ENCODE data around the gene NACAD. TPM values are rescaled to one million over a fixed set of nuclear protein-coding genes. Genes with fewer than 3 reads are reported as not detected.
A peak's percentile ranks its signal among the peaks of the same experiment; 100 is the strongest.

Gene NACAD
- total RNA-seq, 2 experiments from 2014 or later = not detected

DNA sequence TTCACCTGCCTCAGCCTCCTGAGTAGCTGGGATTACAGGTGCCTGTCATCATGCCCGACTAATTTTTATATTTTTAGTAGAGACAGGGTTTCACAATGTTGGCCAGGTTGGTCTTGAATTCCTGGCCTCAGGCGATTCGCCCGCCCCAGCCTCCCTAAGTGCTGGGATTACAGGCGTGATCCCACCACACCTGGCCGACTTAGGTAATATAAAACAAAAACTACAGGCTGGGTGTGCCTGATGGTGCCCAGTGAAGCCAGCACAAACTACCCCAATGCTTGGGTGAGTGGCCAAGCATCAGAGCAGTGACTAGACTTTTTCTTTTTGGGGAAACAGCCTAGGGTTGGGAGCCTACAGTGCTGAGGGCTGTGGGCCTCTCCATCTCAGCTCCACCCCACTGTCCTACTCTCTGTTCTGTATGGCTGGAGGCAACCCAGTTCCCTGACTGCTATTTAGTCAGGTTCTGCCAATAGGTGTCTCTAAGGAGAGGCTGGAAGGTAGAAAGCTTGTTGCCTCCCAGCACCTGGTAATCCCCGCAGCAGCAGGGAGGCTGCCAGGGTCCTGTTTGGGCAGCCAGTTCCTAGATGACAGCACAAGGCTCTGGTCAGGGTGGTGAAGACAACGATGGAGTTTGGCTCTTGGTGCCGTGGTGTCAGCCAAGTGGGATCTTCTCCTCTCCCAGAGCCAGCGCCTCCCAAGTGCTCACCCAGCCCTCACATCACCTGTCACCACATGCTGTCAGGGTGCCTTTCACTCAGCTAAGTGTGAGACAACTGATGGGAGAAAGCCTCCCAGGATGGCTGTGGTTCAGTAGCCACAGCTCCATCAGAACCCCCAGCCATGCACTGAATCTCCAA lies 10.4 kb upstream of the NACAD start:
- POLR2A ChIA-PET = no interaction called here
- H3K36me3 Mint-ChIP-seq (ENCODE audit: low read depth) = peaks cover 22% of the 10 kb centered on the region

DNA sequence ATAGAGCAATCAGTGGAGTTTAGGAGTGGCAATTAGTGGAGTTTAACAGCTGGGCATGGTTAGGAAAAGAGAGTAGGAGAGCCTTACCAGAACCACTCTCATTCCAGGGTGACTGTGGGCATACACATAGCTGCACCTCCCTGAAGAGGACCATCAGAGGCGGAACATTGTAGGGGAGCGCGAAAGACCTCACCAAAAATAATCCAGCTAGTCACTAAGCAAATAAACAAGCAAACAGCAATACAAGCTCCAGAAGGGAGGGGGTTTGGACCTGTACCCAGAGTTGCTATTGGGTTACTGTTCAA lies 4.1 kb upstream of the NACAD start:
- H3K9me3 Mint-ChIP-seq = peaks cover 5% of the 10 kb centered on the region
- DNase-seq = no peak
- peaks cover 29% of the 10 kb centered on the region for H3K27me3 Mint-ChIP-seq
- peaks cover 3% of the 10 kb centered on the region for H3K36me3 Mint-ChIP-seq (ENCODE audit: low read depth)
- ChIA-PET CTCF (interaction anchor here (0.7 to 1.3 kb wide), 2 partner anchors 113 to 239 kb away, joined by 3 read pairs; no protein-coding TSS in a partner anchor), POLR2A (no interaction called here)
- no peak overlapping the region for H3K27ac Mint-ChIP-seq
- no peak overlapping the region for H3K4me3 Mint-ChIP-seq
- peaks cover 11% of the 10 kb centered on the region for H3K4me1 Mint-ChIP-seq

More for the DNA sequence above, 10.4 kb upstream of the NACAD start:
- Mint-ChIP-seq H3K9me3 (peaks cover 3% of the 10 kb centered on the region), H3K4me3 (no peak overlapping the region), H3K27me3 (no peaks in the 10 kb centered on the region), H3K4me1 (no peaks in the 10 kb centered on the region), H3K27ac (no peak overlapping the region)
- CTCF ChIA-PET = interaction anchor here (0.6 to 0.9 kb wide), 2 partner anchors 10 to 108 kb away, joined by 3 to 5 read pairs; no protein-coding TSS in a partner anchor
- no peak for DNase-seq

DNA sequence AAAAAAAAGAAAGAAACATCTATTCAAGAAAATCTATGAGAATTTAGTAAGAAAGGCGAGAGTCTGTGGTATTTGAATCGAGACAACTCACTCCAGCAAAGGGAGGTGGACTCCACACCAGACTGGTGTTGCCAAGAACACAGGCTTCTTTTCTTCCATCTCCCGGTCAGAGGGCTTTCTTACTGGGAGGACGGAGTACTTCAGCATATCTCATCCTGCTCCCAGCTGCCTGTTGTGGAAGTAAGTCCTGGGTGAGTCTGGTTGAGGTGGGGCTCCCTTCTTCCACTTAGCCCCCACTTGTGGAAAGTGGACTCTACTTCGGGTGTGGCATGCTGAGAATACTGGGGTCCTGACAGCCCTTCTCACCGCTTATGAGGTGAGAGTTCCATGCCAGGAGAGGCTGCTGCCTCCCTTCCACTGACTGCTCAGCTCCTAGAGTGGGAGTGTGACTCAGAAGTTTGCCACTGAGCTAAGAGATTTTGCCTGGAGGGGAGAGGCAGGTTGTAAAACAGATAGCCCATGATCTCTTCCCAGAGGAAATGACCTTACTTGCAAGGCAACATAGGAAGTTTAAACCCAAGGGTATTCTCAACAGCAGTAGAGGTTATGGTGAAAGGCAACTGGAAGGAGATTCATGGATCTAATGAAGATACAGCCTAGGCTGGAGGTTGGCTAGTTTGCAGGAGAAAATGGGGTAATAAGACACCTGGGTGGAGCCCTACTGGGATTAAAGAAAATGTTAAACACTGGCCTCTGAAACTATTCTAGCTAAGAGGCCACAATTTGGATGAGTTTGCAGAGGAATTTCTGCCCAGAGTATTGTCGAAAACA lies 3.5 kb upstream of the NACAD start:
- CTCF ChIA-PET = interaction anchor here (0.7 to 1.5 kb wide), 4 partner anchors 11 to 240 kb away, joined by 3 to 4 read pairs (median 3); no protein-coding TSS in a partner anchor
- POLR2A ChIA-PET = no interaction called here
- Mint-ChIP-seq H3K27me3 (peaks cover 30% of the 10 kb centered on the region), H3K4me1 (peaks cover 11% of the 10 kb centered on the region), H3K4me3 (no peak overlapping the region), H3K27ac (no peak overlapping the region), H3K36me3 (ENCODE audit: low read depth) (peaks cover 2% of the 10 kb centered on the region), H3K9me3 (peaks cover 5% of the 10 kb centered on the region)
- DNase-seq = no peak

GRCh38 chr7:45089341-45089891 lies 647 bp upstream of the NACAD start:
- peak overlapping the region; percentile 51 for H3K4me3 Mint-ChIP-seq
- peak overlapping the region; percentile 13 for H3K27ac Mint-ChIP-seq
- H3K9me3 Mint-ChIP-seq = peaks cover 2% of the 10 kb centered on the region
- H3K27me3 Mint-ChIP-seq = peaks cover 33% of the 10 kb centered on the region
- DNase-seq = peak; percentile 71
- H3K4me1 Mint-ChIP-seq = peaks cover 11% of the 10 kb centered on the region
- POLR2A ChIA-PET = no interaction called here
- H3K36me3 Mint-ChIP-seq (ENCODE audit: low read depth) = peaks cover 2% of the 10 kb centered on the region
- CTCF ChIA-PET = interaction anchor here (1.1 to 1.4 kb wide), 3 partner anchors 10 to 18 kb away, joined by 3 to 4 read pairs (median 4); no protein-coding TSS in a partner anchor

DNA sequence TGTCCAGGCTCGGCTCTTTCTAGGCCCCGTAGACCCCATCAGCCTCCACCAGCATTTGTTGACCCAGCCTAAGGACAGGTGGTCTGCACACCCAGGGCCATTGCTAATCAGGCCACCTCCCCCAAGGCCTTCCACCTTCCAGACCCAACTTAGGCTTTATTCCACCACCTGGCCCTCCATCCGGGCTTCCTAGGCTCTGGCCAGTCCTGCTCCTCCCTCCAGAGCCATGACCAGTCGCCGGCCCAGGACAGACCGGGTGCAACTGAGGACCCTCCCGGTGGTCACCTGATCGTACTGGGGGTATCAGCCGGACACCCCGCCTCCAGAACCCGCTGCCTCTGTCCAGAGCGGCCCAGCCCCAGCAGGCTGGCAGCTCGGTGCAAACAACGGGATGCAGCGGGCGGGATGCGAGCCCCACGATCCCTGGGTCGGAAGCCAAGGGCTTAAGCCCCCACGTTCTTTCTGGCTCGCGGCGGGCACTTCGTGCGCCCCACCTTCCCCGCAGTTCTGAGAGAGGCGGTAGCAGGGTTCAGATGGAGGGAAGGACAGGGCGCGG lies 545 bp downstream of the NACAD start:
- DNase-seq = no peak
- Mint-ChIP-seq H3K27me3 (peaks cover 30% of the 10 kb centered on the region), H3K4me1 (peaks cover 11% of the 10 kb centered on the region), H3K9me3 (no peaks in the 10 kb centered on the region), H3K36me3 (ENCODE audit: low read depth) (no peaks in the 10 kb centered on the region), H3K27ac (no peak overlapping the region), H3K4me3 (no peak overlapping the region)
- ChIA-PET POLR2A (no interaction called here), CTCF (no interaction called here)

- peak overlapping the region; percentile 19 for H3K27ac Mint-ChIP-seq
- H3K36me3 Mint-ChIP-seq (ENCODE audit: low read depth) = no peaks in the 10 kb centered on the region
- no peaks in the 10 kb centered on the region for H3K9me3 Mint-ChIP-seq
- POLR2A ChIA-PET = interaction anchor here (0.6 kb wide), 1 partner anchor 114 kb away, joined by 4 read pairs; no protein-coding TSS in a partner anchor
- peaks cover 26% of the 10 kb centered on the region for H3K27me3 Mint-ChIP-seq
- no peak for DNase-seq
- H3K4me1 Mint-ChIP-seq = peaks cover 11% of the 10 kb centered on the region
- CTCF ChIA-PET = interaction anchor here (1.2 to 1.9 kb wide), 2 partner anchors 10 to 17 kb away, joined by 3 to 5 read pairs; no protein-coding TSS in a partner anchor
- H3K4me3 Mint-ChIP-seq = no peak overlapping the region
Observed at GRCh38 chr7:45087301-45088145, 1.2 kb downstream of the NACAD start.

DNA sequence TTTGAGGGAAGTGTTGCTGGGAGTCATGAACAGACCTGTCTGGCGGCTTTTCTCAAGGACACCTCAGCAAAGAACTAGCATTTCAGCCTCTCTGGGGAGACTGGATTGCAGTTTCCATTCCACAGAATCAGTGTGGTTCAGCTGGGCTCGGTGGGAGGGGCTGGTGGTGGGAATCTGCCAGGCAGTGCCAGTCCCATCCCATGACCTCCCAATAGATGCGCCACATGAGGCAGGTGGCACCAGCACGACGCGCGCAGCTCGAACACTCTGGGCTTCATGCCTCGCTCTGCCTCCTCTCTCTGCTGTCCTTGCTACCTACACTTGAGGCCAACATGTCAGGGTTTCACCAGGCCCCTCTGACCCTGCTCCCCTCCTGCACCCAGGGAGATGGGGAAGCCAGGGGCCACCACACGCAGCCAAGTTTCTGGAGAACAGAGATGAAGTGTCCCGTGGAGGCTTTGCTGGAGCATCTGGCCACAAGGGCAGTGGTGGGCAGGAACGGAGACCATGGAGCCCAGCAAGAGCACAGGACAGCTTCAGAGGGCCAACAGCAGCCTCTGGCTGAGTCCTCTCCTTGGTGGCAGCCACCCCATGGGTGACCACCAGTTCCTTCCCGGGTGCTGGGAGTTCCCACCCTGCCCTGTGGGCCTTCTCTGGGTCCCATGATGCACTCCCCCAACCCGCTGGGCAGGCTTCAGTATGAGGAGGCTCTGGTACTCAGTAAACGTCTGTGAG lies 2.3 kb downstream of the NACAD start:
- ChIA-PET POLR2A (no interaction called here), CTCF (interaction anchor here (1.2 to 1.9 kb wide), 2 partner anchors 9 to 16 kb away, joined by 3 to 5 read pairs; no protein-coding TSS in a partner anchor)
- H3K27me3 Mint-ChIP-seq = peaks cover 21% of the 10 kb centered on the region
- no peak for DNase-seq
- no peak overlapping the region for H3K27ac Mint-ChIP-seq
- H3K9me3 Mint-ChIP-seq = no peaks in the 10 kb centered on the region
- H3K36me3 Mint-ChIP-seq (ENCODE audit: low read depth) = no peaks in the 10 kb centered on the region
- H3K4me1 Mint-ChIP-seq = peaks cover 11% of the 10 kb centered on the region
- no peak overlapping the region for H3K4me3 Mint-ChIP-seq

DNA sequence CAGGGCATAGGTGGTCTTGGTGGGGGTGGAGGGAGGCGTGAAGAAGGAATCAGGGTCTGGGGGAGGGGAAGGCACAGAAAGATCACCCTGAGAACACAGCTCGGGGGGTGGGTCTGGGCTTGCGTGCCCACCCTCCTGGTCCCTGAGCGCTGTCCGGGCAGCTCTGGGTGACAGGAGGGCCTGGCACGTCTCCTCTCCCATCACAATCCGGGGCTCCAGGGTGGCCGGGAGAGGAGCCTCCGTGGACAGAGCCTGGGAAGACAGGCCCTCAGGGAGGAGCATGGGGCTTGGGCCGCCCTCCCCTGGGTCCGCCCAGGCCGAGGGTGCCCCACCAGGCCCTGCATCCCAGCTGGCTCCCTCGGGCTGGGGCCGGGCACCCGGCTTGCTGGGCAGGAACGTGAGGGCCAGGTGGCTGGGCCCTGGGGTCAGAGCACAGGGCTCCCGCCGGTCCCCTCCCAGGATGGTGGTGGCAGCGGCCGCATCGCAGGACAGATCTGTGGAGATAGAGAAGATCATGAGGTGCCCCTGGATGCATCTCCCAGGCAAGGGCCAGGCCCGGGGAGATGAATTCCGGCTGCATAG lies 3.1 kb downstream of the NACAD start:
- Mint-ChIP-seq H3K4me1 (peaks cover 11% of the 10 kb centered on the region), H3K4me3 (no peak overlapping the region), H3K36me3 (ENCODE audit: low read depth) (no peaks in the 10 kb centered on the region), H3K27me3 (peaks cover 20% of the 10 kb centered on the region), H3K27ac (no peak overlapping the region), H3K9me3 (no peaks in the 10 kb centered on the region)
- no peak for DNase-seq
- ChIA-PET CTCF (interaction anchor here (1.2 to 1.9 kb wide), 2 partner anchors 15 to 50 kb away, joined by 3 to 5 read pairs; no protein-coding TSS in a partner anchor), POLR2A (no interaction called here)

DNA sequence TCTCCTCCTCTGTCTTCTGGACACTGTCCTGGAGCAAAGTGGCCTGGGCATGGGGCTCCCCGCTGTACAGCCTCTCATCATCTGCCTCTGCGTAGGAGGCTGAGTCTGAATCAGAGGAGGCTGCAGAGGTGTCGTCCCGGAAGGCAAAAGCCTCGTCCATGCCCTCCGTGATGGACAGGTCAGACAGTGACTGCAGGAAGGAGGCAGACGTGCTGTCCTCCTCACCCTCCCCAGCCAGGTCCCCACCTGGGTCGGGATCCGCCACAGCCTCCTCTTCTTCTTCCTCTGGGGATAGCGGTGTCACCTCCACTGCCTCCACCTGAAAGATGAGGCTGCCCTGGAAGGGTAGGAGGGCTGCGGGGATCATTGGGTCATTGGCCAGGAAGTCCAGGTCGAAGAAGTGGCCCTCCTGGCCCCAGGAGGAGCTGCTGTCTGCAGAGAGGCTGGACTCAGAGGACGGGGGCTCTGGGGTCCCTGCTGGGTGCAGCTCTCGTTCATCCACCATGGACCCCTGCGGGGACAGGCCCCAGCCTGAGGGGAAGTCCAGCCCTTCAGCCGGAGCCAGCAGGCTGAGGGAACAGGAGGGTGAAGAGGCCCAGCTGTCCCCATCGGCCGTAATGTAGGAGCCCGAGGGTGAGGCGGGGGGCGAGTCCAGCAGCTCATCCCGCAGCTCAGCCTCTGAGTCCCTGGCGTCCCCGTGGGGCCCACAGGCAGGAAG lies 3.7 kb downstream of the NACAD start:
- Mint-ChIP-seq H3K27me3 (peaks cover 17% of the 10 kb centered on the region), H3K36me3 (ENCODE audit: low read depth) (no peaks in the 10 kb centered on the region), H3K27ac (no peak overlapping the region), H3K4me3 (no peak overlapping the region), H3K4me1 (peaks cover 11% of the 10 kb centered on the region), H3K9me3 (no peaks in the 10 kb centered on the region)
- no peak for DNase-seq
- ChIA-PET POLR2A (no interaction called here), CTCF (interaction anchor here (1.2 kb wide), 1 partner anchor 51 kb away, joined by 3 read pairs; no protein-coding TSS in a partner anchor)

DNA sequence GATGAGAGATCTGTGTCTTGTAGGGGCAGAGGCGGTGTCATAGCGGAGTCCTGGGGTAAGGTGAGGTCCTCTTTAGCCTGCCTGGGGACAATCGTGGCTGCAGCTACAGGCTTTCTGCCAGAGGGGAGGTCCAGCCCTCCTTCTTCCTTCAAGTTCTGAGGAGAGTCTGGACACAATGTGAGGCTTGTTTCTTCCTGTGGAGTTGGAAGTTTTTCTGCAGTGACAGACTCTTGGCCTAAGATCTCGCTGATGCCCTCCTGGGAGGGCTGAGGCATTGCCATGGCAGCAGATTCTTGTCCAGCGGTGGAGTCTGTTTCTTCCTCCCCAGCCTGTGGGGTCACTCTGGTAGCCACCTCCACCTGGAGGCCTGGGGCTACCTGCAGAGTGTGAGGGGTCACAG lies 4.4 kb downstream of the NACAD start:
- no peaks in the 10 kb centered on the region for H3K36me3 Mint-ChIP-seq (ENCODE audit: low read depth)
- peaks cover 5% of the 10 kb centered on the region for H3K4me1 Mint-ChIP-seq
- DNase-seq = no peak
- H3K9me3 Mint-ChIP-seq = no peaks in the 10 kb centered on the region
- H3K4me3 Mint-ChIP-seq = no peak overlapping the region
- CTCF ChIA-PET = no interaction called here
- POLR2A ChIA-PET = no interaction called here
- H3K27ac Mint-ChIP-seq = no peak overlapping the region
- H3K27me3 Mint-ChIP-seq = peaks cover 10% of the 10 kb centered on the region
